Measurements from ENCODE around the gene GALE. TPM values are rescaled to one million over a fixed set of nuclear protein-coding genes. Genes with fewer than 3 reads are reported as not detected.
A peak's percentile ranks its signal among the peaks of the same experiment; 100 is the strongest.

The GALE gene
- total RNA-seq, 1 experiment from 2014 or later = 112 TPM

- Mint-ChIP-seq H3K4me3 (ENCODE audit: unreplicated experiment) (peak overlapping the region; percentile 100), H3K36me3 (ENCODE audit: insufficient read depth, unreplicated experiment) (peaks cover 70% of the 10 kb centered on the region), H3K9me3 (ENCODE audit: unreplicated experiment) (no peaks in the 10 kb centered on the region), H3K4me1 (ENCODE audit: insufficient read depth, unreplicated experiment) (peaks cover 18% of the 10 kb centered on the region), H3K27ac (ENCODE audit: low read depth, unreplicated experiment) (no peak overlapping the region), H3K27me3 (ENCODE audit: insufficient read depth, unreplicated experiment) (no peaks in the 10 kb centered on the region)
- ChIA-PET POLR2A (interaction anchor here (0.5 to 17.8 kb wide), 5 partner anchors 15 to 1589 kb away, joined by 3 to 395 read pairs (median 4); partner anchors contain the start of genes PITHD1 and PNRC2), CTCF (interaction anchor here (0.5 to 1.5 kb wide), 2 partner anchors 123 kb away, joined by 3 to 5 read pairs; no protein-coding TSS in a partner anchor)
- DNase-seq (ENCODE audit: unreplicated experiment) = no peak
- no TSS peak for BruUV-seq (replicated peaks)
- intact Hi-C loops (cut with micrococcal nuclease) = no loop called here
- TF ChIP-seq, protein P1, sequence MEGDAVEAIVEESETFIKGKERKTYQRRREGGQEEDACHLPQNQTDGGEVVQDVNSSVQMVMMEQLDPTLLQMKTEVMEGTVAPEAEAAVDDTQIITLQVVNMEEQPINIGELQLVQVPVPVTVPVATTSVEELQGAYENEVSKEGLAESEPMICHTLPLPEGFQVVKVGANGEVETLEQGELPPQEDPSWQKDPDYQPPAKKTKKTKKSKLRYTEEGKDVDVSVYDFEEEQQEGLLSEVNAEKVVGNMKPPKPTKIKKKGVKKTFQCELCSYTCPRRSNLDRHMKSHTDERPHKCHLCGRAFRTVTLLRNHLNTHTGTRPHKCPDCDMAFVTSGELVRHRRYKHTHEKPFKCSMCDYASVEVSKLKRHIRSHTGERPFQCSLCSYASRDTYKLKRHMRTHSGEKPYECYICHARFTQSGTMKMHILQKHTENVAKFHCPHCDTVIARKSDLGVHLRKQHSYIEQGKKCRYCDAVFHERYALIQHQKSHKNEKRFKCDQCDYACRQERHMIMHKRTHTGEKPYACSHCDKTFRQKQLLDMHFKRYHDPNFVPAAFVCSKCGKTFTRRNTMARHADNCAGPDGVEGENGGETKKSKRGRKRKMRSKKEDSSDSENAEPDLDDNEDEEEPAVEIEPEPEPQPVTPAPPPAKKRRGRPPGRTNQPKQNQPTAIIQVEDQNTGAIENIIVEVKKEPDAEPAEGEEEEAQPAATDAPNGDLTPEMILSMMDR (IDR thresholded peaks at IDR 0.05; ENCODE audit: unreplicated experiment) = no peak
Observed at GRCh38 chr1:23793861-23794731, 6.5 kb downstream of the GALE start.

- CTCF ChIA-PET = interaction anchor here (1.5 kb wide), 1 partner anchor 124 kb away, joined by 5 read pairs; no protein-coding TSS in a partner anchor
- H3K36me3 Mint-ChIP-seq (ENCODE audit: insufficient read depth, unreplicated experiment) = peaks cover 74% of the 10 kb centered on the region
- peak overlapping the region; percentile 94 for H3K27ac Mint-ChIP-seq (ENCODE audit: low read depth, unreplicated experiment)
- peaks cover 23% of the 10 kb centered on the region for H3K4me1 Mint-ChIP-seq (ENCODE audit: insufficient read depth, unreplicated experiment)
- intact Hi-C loops (cut with micrococcal nuclease) = no loop called here
- POLR2A ChIA-PET = interaction anchor here (0.6 to 17.8 kb wide), 3 partner anchors 14 to 1588 kb away, joined by 3 to 395 read pairs (median 4); partner anchors contain the start of genes PITHD1 and PNRC2
- no TSS peak for BruUV-seq (replicated peaks)
- no peaks in the 10 kb centered on the region for H3K9me3 Mint-ChIP-seq (ENCODE audit: unreplicated experiment)
- H3K27me3 Mint-ChIP-seq (ENCODE audit: insufficient read depth, unreplicated experiment) = no peaks in the 10 kb centered on the region
- TF ChIP-seq, protein P1 (IDR thresholded peaks at IDR 0.05; ENCODE audit: unreplicated experiment) = no peak
- peak overlapping the region; percentile 100 for H3K4me3 Mint-ChIP-seq (ENCODE audit: unreplicated experiment)
- DNase-seq (ENCODE audit: unreplicated experiment) = peak; percentile 57
Observed at GRCh38 chr1:23793018-23793781, 7.4 kb downstream of the GALE start.

GRCh38 chr1:23792151-23792945 lies 8.2 kb downstream of the GALE start:
- H3K4me1 Mint-ChIP-seq (ENCODE audit: insufficient read depth, unreplicated experiment) = peaks cover 23% of the 10 kb centered on the region
- intact Hi-C loops (cut with micrococcal nuclease) = no loop called here
- TF ChIP-seq, protein P1 (IDR thresholded peaks at IDR 0.05; ENCODE audit: unreplicated experiment) = no peak
- peaks cover 74% of the 10 kb centered on the region for H3K36me3 Mint-ChIP-seq (ENCODE audit: insufficient read depth, unreplicated experiment)
- no peaks in the 10 kb centered on the region for H3K27me3 Mint-ChIP-seq (ENCODE audit: insufficient read depth, unreplicated experiment)
- no TSS peak for BruUV-seq (replicated peaks)
- no peak for DNase-seq (ENCODE audit: unreplicated experiment)
- H3K4me3 Mint-ChIP-seq (ENCODE audit: unreplicated experiment) = peak overlapping the region; percentile 100
- POLR2A ChIA-PET = interaction anchor here (0.6 to 17.8 kb wide), 14 partner anchors 8 to 420 kb away, joined by 3 to 395 read pairs (median 5); partner anchors contain the start of genes ELOA, GALE, HMGCL and PITHD1
- CTCF ChIA-PET = interaction anchor here (0.6 to 1.7 kb wide), 5 partner anchors 9 to 124 kb away, joined by 3 to 7 read pairs (median 5); no protein-coding TSS in a partner anchor
- H3K27ac Mint-ChIP-seq (ENCODE audit: low read depth, unreplicated experiment) = peak overlapping the region; percentile 94
- no peaks in the 10 kb centered on the region for H3K9me3 Mint-ChIP-seq (ENCODE audit: unreplicated experiment)

Data from MCF 10A (cell line).